Psoas muscle (tissue), 8 donors: ENCODE measurements around the gene CKB. TPM values are rescaled to one million over a fixed set of nuclear protein-coding genes. Genes with fewer than 3 reads are reported as not detected.

Source experiments
- ATAC-seq, 4 donors: fragments of 200-7000 bp; cut with Tn5 transposase; one replicate each; pipeline ENCODE4 v1.9.1; 2020; ENCODE audit warnings: moderate library complexity in 3 of 4, mild to moderate bottlenecking in 2 of 4
- DNase-seq, 2 donors: peaks; one replicate each; pipeline ENCODE4 v3.0.0-alpha.2; 2020
- H3K27ac ChIP-seq: fragments of 200-600 bp; one replicate; pipeline ENCODE4 v1.8.0; 2022
- H3K27me3 ChIP-seq, 3 donors: fragments of 200-600 bp in 1 of 3; one replicate each; pipeline versions ENCODE4 v1.6.1 to v1.8.0; 2013 to 2022; ENCODE audit warnings: low read length in 2 of 3, mild to moderate bottlenecking in 2 of 3, moderate library complexity in 1 of 3; ENCODE audit not compliant: insufficient read depth in 3 of 3
- H3K36me3 ChIP-seq, 2 donors: fragments of 200-600 bp in 1 of 2; one replicate each; pipeline versions ENCODE4 v1.6.1 to v1.8.0; 2013 to 2022; ENCODE audit warnings: low read depth in 1 of 2, mild to moderate bottlenecking in 1 of 2, moderate library complexity in 1 of 2; ENCODE audit not compliant: insufficient read depth in 1 of 2
- H3K4me1 ChIP-seq: fragments of 200-600 bp; one replicate; pipeline ENCODE4 v1.8.0; 2022
- H3K4me3 ChIP-seq: fragments of 200-600 bp; one replicate; pipeline ENCODE4 v1.8.0; 2022; ENCODE audit warnings: mild to moderate bottlenecking
- H3K9me3 ChIP-seq: fragments of 200-600 bp; one replicate; pipeline ENCODE4 v1.8.0; 2022
- CTCF ChIP-seq: fragments of 200-600 bp; IDR thresholded peaks from one replicate; pipeline ENCODE4 v1.8.0; 2022; ENCODE audit warnings: antibody characterized with exemption
- WGBS, 3 donors: extraction: QIAGEN DNeasy Blood & Tissue Kit; methylation state at CpG; one replicate each; pipeline versions ENCODE4 v1.1.6 to v1.1.7; 2013; 5-methylcytosine and 5-hydroxymethylcytosine counted together
- intact Hi-C, 2 donors: fragments of 100-400 bp; cut with DNase I; formaldehyde crosslinking; loops; one replicate each; pipeline versions ENCODE4 v1.11.0 to v1.14.2; 2022
- polyA plus RNA-seq, 3 donors: library from polyadenylated mRNA; stranded (reverse); fragments of 200-250 nt; gene quantifications; one replicate each; pipeline ENCODE4 v1.2.3, GENCODE V29; 2013
- total RNA-seq, 4 donors: library from RNA; stranded (reverse); fragmentation: NEBNext Ultra II Directional in 2 of 4; extraction: Animal tissue kit (Norgen Biotek cat#: 25700) in 2 of 4; gene quantifications; one replicate each; pipeline versions ENCODE4 v1.2.1 to v1.2.4, GENCODE V29; 2021 to 2023
- donor health status: healthy with polysubstance abuse.
- donor health status: DM: no; HTN: no; CAD: no; lungs with moderate emphysema.
- donor health status: Bipolar disorder and iron deficiency.
- donor health status: healthy.
- donor health status: DM: yes; HTN: yes; CAD: no.
- donor health status: DM: no; HTN: no; CAD: no.
- donor health status: DM: no; HTN: no; CAD: no.
- donor health status: DM: yes; HTN: yes; CAD: no.

The CKB gene
- total and polyA plus RNA-seq, 7 donors = 19.5 to 383 (median 44.9) TPM

- TF ChIP-seq CTCF = no peak
- H3K9me3 ChIP-seq = no peaks in the 10 kb centered on the region
- H3K4me3 ChIP-seq = peak overlapping the region; percentile 62
- intact Hi-C loops = no loop called here
- ATAC-seq (no peak), DNase-seq (peak; percentile 35 to 60)
- peaks cover 22% of the 10 kb centered on the region for H3K4me1 ChIP-seq
- H3K27ac ChIP-seq = no peak overlapping the region
- H3K36me3 ChIP-seq = no peaks in the 10 kb centered on the region
- 0 to 2% (median 2%) methylated on average over 49 to 74 of the region's 74 CpGs for WGBS, 3 donors
- H3K27me3 ChIP-seq = peaks cover 0 to 24% (median 15%) of the 10 kb centered on the region in 3 donors
Measured at GRCh38 chr14:103521951-103522563, 573 bp downstream of the CKB start.

GRCh38 chr14:103521438-103521950 lies 1.1 kb downstream of the CKB start:
- peak; percentile 16 to 23 (median 22) for ATAC-seq
- H3K4me1 ChIP-seq = peaks cover 22% of the 10 kb centered on the region
- no peak for DNase-seq
- no peak for TF ChIP-seq CTCF
- peak overlapping the region; percentile 62 for H3K4me3 ChIP-seq
- no peaks in the 10 kb centered on the region for H3K9me3 ChIP-seq
- H3K27me3 ChIP-seq = peaks cover 0 to 24% (median 15%) of the 10 kb centered on the region in 3 donors
- no peak overlapping the region for H3K27ac ChIP-seq
- 2 to 3% (median 2%) methylated on average over 22 to 77 of the region's 77 CpGs for WGBS, 3 donors
- intact Hi-C loops = no loop called here
- no peaks in the 10 kb centered on the region for H3K36me3 ChIP-seq

- H3K4me3 ChIP-seq = peak overlapping the region; percentile 62
- peak; percentile 84 to 89 for DNase-seq
- H3K36me3 ChIP-seq = no peaks in the 10 kb centered on the region
- ATAC-seq = peak; percentile 54 to 74 (median 66)
- no peaks in the 10 kb centered on the region for H3K9me3 ChIP-seq
- peaks cover 0 to 24% (median 15%) of the 10 kb centered on the region in 3 donors for H3K27me3 ChIP-seq
- peak; percentile 47 for TF ChIP-seq CTCF
- 3 to 19% (median 5%) methylated on average over 27 to 62 of the region's 66 CpGs for WGBS, 3 donors
- intact Hi-C loops = no loop called here
- no peak overlapping the region for H3K27ac ChIP-seq
- H3K4me1 ChIP-seq = peaks cover 22% of the 10 kb centered on the region
Measured at GRCh38 chr14:103520657-103521437, 1.8 kb downstream of the CKB start.

- Histone ChIP-seq H3K36me3 (no peaks in the 10 kb centered on the region), H3K27ac (no peak overlapping the region), H3K4me1 (peaks cover 22% of the 10 kb centered on the region), H3K27me3 (peaks cover 0 to 24% (median 15%) of the 10 kb centered on the region in 3 donors), H3K9me3 (no peaks in the 10 kb centered on the region), H3K4me3 (peak overlapping the region; percentile 62)
- intact Hi-C loops = no loop called here
- no peak for TF ChIP-seq CTCF
- DNase-seq (peak in 1 of 2 donors; percentile 51), ATAC-seq (no peak)
- WGBS, 3 donors = 66 to 88% (median 78%) methylated on average over 10 of the region's 10 CpGs
Measured at GRCh38 chr14:103520269-103520656, 2.4 kb downstream of the CKB start.
